ENCODE data around the gene KCNK6. TPM values are rescaled to one million over a fixed set of nuclear protein-coding genes. Genes with fewer than 3 reads are reported as not detected.

Gene KCNK6
- total and polyA plus RNA-seq, 4 donors = 1.2 to 4.6 (median 2.7) TPM

GRCh38 chr19:38375098-38375493 is 55.5 kb downstream of the KCNK6 start:
- TF ChIP-seq FOXA2 (IDR thresholded peaks at IDR 0.05) = no peak
- no peak for TF ChIP-seq EGR1 (IDR thresholded peaks at IDR 0.05; ENCODE audit: low read depth in 2 of 2)
- no peak for TF ChIP-seq YY1 (IDR thresholded peaks at IDR 0.05)
- TF ChIP-seq CTCF (IDR thresholded peaks at IDR 0.05; ENCODE audit: low read depth, low read length, missing input control) = no peak
- no peak for TF ChIP-seq JUND (IDR thresholded peaks at IDR 0.05)
- no peak for TF ChIP-seq SP1 (IDR thresholded peaks at IDR 0.05)
- TF ChIP-seq MAX (IDR thresholded peaks at IDR 0.05) = no peak
- H3K4me1 ChIP-seq (ENCODE audit: control insufficient read depth in 4 of 4, insufficient read depth in 4 of 4, low read length in 3 of 4) = peaks cover 9 to 22% (median 16%) of the 10 kb centered on the region in 4 donors
- DNase-seq (ENCODE audit: low spot score) = no peak
- peaks cover 5 to 17% (median 11%) of the 10 kb centered on the region in 4 donors for H3K36me3 ChIP-seq (ENCODE audit: control insufficient read depth in 4 of 4, insufficient read depth in 3 of 4, low read depth in 1 of 4, low read length in 3 of 4)
- peak overlapping the region; percentile 72 to 99 (median 96) for H3K4me3 ChIP-seq (ENCODE audit: low read depth in 1 of 3, low read length in 3 of 3)
- H3K27me3 ChIP-seq (ENCODE audit: control insufficient read depth in 4 of 4, insufficient read depth in 4 of 4, low read length in 3 of 4) = no peaks in the 10 kb centered on the region
- WGBS = 1% methylated on average over 18 of the region's 18 CpGs
- no peaks in the 10 kb centered on the region for H3K9me3 ChIP-seq (ENCODE audit: control insufficient read depth in 4 of 4, low read length in 3 of 4)
- H3K9ac ChIP-seq (ENCODE audit: low read depth in 1 of 2, low read length in 2 of 2) = peak overlapping the region; percentile 77 to 92
- peak overlapping the region; percentile 88 to 91 for H3K27ac ChIP-seq (ENCODE audit: low read depth in 1 of 2, low read length in 2 of 2)

- H3K4me1 ChIP-seq (ENCODE audit: control insufficient read depth in 4 of 4, insufficient read depth in 4 of 4, low read length in 3 of 4) = peaks cover 9 to 22% (median 16%) of the 10 kb centered on the region in 4 donors
- peaks cover 5 to 24% (median 11%) of the 10 kb centered on the region in 4 donors for H3K36me3 ChIP-seq (ENCODE audit: control insufficient read depth in 4 of 4, insufficient read depth in 3 of 4, low read depth in 1 of 4, low read length in 3 of 4)
- no peak overlapping the region for H3K9ac ChIP-seq (ENCODE audit: low read depth in 1 of 2, low read length in 2 of 2)
- no peaks in the 10 kb centered on the region for H3K9me3 ChIP-seq (ENCODE audit: control insufficient read depth in 4 of 4, low read length in 3 of 4)
- H3K27me3 ChIP-seq (ENCODE audit: control insufficient read depth in 4 of 4, insufficient read depth in 4 of 4, low read length in 3 of 4) = no peaks in the 10 kb centered on the region
- H3K27ac ChIP-seq (ENCODE audit: low read depth in 1 of 2, low read length in 2 of 2) = no peak overlapping the region
- DNase-seq (ENCODE audit: low spot score) = no peak
- WGBS = 90% methylated on average over 5 of the region's 5 CpGs
- TF ChIP-seq RAD21 (IDR thresholded peaks at IDR 0.05) = no peak
- H3K4me3 ChIP-seq (ENCODE audit: low read depth in 1 of 3, low read length in 3 of 3) = peak overlapping the region; percentile 72 to 99 (median 96)
Observed at GRCh38 chr19:38375748-38376147, 56.1 kb downstream of the KCNK6 start.

GRCh38 chr19:38376576-38376975 is 56.9 kb downstream of the KCNK6 start:
- Histone ChIP-seq H3K27me3 (ENCODE audit: control insufficient read depth in 4 of 4, insufficient read depth in 4 of 4, low read length in 3 of 4) (no peaks in the 10 kb centered on the region), H3K4me3 (ENCODE audit: low read depth in 1 of 3, low read length in 3 of 3) (no peak overlapping the region), H3K4me1 (ENCODE audit: control insufficient read depth in 4 of 4, insufficient read depth in 4 of 4, low read length in 3 of 4) (peaks cover 9 to 22% (median 16%) of the 10 kb centered on the region in 4 donors), H3K9me3 (ENCODE audit: control insufficient read depth in 4 of 4, low read length in 3 of 4) (no peaks in the 10 kb centered on the region), H3K27ac (ENCODE audit: low read depth in 1 of 2, low read length in 2 of 2) (no peak overlapping the region), H3K9ac (ENCODE audit: low read depth in 1 of 2, low read length in 2 of 2) (no peak overlapping the region), H3K36me3 (ENCODE audit: control insufficient read depth in 4 of 4, insufficient read depth in 3 of 4, low read depth in 1 of 4, low read length in 3 of 4) (peaks cover 9 to 32% (median 19%) of the 10 kb centered on the region in 4 donors)
- DNase-seq (ENCODE audit: low spot score) = no peak
- no peak for TF ChIP-seq MAX (IDR thresholded peaks at IDR 0.05)
- no peak for TF ChIP-seq JUND (IDR thresholded peaks at IDR 0.05)
- TF ChIP-seq FOXA2 (IDR thresholded peaks at IDR 0.05) = no peak
- TF ChIP-seq SP1 (IDR thresholded peaks at IDR 0.05) = no peak
- no peak for TF ChIP-seq FOXA1 (IDR thresholded peaks at IDR 0.05)
- no peak for TF ChIP-seq EGR1 (IDR thresholded peaks at IDR 0.05; ENCODE audit: low read depth in 2 of 2)
- no peak for TF ChIP-seq NR2F2 (IDR thresholded peaks at IDR 0.05)
- WGBS = 96% methylated on average over 3 of the region's 3 CpGs

- Histone ChIP-seq H3K4me1 (ENCODE audit: control insufficient read depth in 4 of 4, insufficient read depth in 4 of 4, low read length in 3 of 4) (peaks cover 9 to 22% (median 16%) of the 10 kb centered on the region in 4 donors), H3K27ac (ENCODE audit: low read depth in 1 of 2, low read length in 2 of 2) (no peak overlapping the region), H3K4me3 (ENCODE audit: low read depth in 1 of 3, low read length in 3 of 3) (no peak overlapping the region), H3K9me3 (ENCODE audit: control insufficient read depth in 4 of 4, low read length in 3 of 4) (no peaks in the 10 kb centered on the region), H3K9ac (ENCODE audit: low read depth in 1 of 2, low read length in 2 of 2) (no peak overlapping the region), H3K36me3 (ENCODE audit: control insufficient read depth in 4 of 4, insufficient read depth in 3 of 4, low read depth in 1 of 4, low read length in 3 of 4) (peaks cover 9 to 37% (median 23%) of the 10 kb centered on the region in 4 donors), H3K27me3 (ENCODE audit: control insufficient read depth in 4 of 4, insufficient read depth in 4 of 4, low read length in 3 of 4) (no peaks in the 10 kb centered on the region)
- WGBS = 98% methylated on average over 4 of the region's 4 CpGs
- DNase-seq (ENCODE audit: low spot score) = no peak
- TF ChIP-seq NR2F2 (IDR thresholded peaks at IDR 0.05) (no peak), RAD21 (IDR thresholded peaks at IDR 0.05) (no peak), FOXA2 (IDR thresholded peaks at IDR 0.05) (no peak), GABPA (IDR thresholded peaks at IDR 0.05 in 1 of 2, conservative IDR thresholded peaks at IDR 0.05 in 1 of 2) (no peak), MAX (IDR thresholded peaks at IDR 0.05) (no peak), ZBTB33 (IDR thresholded peaks at IDR 0.05) (no peak), YY1 (IDR thresholded peaks at IDR 0.05) (no peak), ATF3 (IDR thresholded peaks at IDR 0.05) (no peak), RXRA (IDR thresholded peaks at IDR 0.05) (no peak), TAF1 (conservative IDR thresholded peaks at IDR 0.05) (no peak), HNF4G (IDR thresholded peaks at IDR 0.05) (no peak), HNF4A (conservative IDR thresholded peaks at IDR 0.05) (no peak), JUND (IDR thresholded peaks at IDR 0.05) (no peak), SP1 (IDR thresholded peaks at IDR 0.05) (no peak)
Observed at GRCh38 chr19:38377052-38377451, 57.4 kb downstream of the KCNK6 start.
